Measurements from ENCODE around the gene ZNF417. TPM values are rescaled to one million over a fixed set of nuclear protein-coding genes. Genes with fewer than 3 reads are reported as not detected.
"Not testable (repeated sequence)": the region's sequence is repeated elsewhere in the genome, so short reads cannot be mapped to it uniquely, and the experiment has no call there.

The ZNF417 gene
- total RNA-seq, 6 experiments from 2014 or later, result 4.1 to 12.6 (median 7.8) TPM

DNA sequence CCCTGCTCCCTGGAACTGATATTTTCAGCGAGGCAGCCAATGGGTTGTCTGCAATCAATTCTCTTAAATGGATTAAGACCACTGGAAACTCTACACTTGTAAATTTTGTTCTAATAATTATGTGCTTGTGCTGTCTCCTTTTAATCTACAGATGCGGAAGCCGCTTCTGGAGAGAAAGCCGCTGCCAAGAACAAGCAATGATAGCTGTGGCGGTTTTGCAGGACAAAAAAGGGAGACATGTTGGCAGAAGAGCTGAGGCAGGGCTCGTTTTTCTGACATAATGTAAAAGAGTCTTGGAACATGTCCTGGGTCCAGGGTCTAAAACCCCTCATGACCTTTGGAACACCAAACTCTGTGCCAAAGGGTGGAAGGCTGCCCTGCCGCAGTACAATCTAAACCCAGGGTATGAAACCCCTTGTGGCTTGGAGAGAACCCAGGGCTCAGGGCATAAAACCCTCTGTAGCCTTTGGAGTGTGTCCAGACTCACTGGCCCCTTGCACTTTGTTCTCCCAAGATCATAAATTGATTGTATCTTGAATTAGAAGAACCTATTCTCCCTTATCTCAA, 12.7 kb downstream of the ZNF417 start:
- Histone ChIP-seq H3K36me3 (peaks cover 0 to 8% (median 2%) of the 10 kb centered on the region in 4 donors), H3K27ac (peak overlapping the region in 1 of 3 donors; percentile 55), H3K9me3 (no peaks in the 10 kb centered on the region), H3K4me1 (peaks cover 0 to 31% (median 6%) of the 10 kb centered on the region in 4 donors), H3K27me3 (no peaks in the 10 kb centered on the region), H3K4me3 (peak overlapping the region in 2 of 3 donors; percentile 13 to 17)
- intact Hi-C loops (cut with DNase I), result loop anchor here in 1 of 2 donors (10.0 kb wide), 1 partner anchor 159 kb away; the partner anchor contains the start of gene ZNF776
- ATAC-seq, result peak; percentile 33 to 71 (median 57)
- WGBS (ENCODE audit: insufficient coverage, low coverage, low lambda C conversion rate, missing lambda C conversion rate), result 9% methylated on average over 7 of the region's 7 CpGs
- DNase-seq, result peak in 1 of 3 donors; percentile 80
- no peak for TF ChIP-seq POLR2A (IDR thresholded peaks at IDR 0.05)
- TF ChIP-seq, protein P1, sequence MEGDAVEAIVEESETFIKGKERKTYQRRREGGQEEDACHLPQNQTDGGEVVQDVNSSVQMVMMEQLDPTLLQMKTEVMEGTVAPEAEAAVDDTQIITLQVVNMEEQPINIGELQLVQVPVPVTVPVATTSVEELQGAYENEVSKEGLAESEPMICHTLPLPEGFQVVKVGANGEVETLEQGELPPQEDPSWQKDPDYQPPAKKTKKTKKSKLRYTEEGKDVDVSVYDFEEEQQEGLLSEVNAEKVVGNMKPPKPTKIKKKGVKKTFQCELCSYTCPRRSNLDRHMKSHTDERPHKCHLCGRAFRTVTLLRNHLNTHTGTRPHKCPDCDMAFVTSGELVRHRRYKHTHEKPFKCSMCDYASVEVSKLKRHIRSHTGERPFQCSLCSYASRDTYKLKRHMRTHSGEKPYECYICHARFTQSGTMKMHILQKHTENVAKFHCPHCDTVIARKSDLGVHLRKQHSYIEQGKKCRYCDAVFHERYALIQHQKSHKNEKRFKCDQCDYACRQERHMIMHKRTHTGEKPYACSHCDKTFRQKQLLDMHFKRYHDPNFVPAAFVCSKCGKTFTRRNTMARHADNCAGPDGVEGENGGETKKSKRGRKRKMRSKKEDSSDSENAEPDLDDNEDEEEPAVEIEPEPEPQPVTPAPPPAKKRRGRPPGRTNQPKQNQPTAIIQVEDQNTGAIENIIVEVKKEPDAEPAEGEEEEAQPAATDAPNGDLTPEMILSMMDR (IDR thresholded peaks at IDR 0.05), result no peak

DNA sequence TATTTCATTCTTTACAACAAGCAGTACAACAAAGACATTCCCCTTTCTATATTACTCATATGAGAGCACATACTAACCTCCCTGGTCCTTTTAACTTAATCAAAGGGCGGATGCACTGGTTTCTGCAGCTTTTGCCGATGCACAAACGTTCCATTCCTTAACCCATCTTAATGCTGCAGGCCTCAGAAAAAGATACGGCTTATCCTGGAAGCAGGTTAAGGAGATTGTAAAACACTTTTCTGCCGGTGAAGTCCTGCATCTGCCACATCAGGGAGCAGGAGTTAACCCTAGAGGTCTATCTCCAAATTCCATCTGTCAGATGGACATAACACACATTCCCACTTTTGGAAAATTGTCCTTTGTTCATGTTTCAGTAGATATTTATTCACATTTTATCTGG, 16.1 kb downstream of the ZNF417 start:
- intact Hi-C loops (cut with DNase I), result loop anchor here in 1 of 2 donors (10.0 kb wide), 1 partner anchor 156 kb away; the partner anchor contains the start of gene ZNF776
- no peaks in the 10 kb centered on the region for H3K9me3 ChIP-seq
- WGBS (ENCODE audit: insufficient coverage, low coverage, low lambda C conversion rate, missing lambda C conversion rate), result 81% methylated on average over 5 of the region's 5 CpGs

DNA sequence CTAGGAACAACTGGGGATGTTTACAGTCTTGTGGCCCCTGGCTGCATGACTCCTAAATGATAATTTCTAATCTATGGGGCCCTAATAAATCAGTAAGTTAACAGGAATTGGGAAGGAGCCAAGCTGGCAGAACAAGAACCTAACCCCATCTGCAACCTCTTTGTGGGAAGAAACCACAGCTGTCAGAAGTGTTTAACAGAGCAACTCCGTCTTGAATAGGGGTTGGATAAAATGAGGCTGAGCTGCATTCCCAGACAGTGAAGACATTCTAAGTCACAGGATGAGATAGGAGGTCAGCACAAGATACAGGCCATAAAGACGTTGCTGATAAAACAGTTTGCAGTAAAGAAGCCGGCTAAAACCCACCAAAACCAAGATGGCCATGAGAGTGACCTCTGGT, 25.7 kb downstream of the ZNF417 start:
- H3K9me3 ChIP-seq; H3K27me3 ChIP-seq; ATAC-seq; H3K27ac ChIP-seq; intact Hi-C loops (cut with DNase I); H3K36me3 ChIP-seq; DNase-seq; H3K4me3 ChIP-seq: not testable (repeated sequence)
- H3K4me1 ChIP-seq, result peaks cover 0 to 11% (median 0%) of the 10 kb centered on the region in 4 donors
- 87% methylated on average over 3 of the region's 3 CpGs for WGBS (ENCODE audit: insufficient coverage, low coverage, low lambda C conversion rate, missing lambda C conversion rate)

More for the DNA sequence above, 16.1 kb downstream of the ZNF417 start:
- Histone ChIP-seq H3K27me3 (no peaks in the 10 kb centered on the region), H3K4me1 (peaks cover 0 to 21% (median 6%) of the 10 kb centered on the region in 4 donors), H3K36me3 (no peaks in the 10 kb centered on the region), H3K27ac (no peak overlapping the region), H3K4me3 (no peak overlapping the region)
- TF ChIP-seq, protein P1 (IDR thresholded peaks at IDR 0.05), result no peak
- TF ChIP-seq POLR2A (IDR thresholded peaks at IDR 0.05), result no peak
- no peak for DNase-seq
- ATAC-seq, result no peak

DNA sequence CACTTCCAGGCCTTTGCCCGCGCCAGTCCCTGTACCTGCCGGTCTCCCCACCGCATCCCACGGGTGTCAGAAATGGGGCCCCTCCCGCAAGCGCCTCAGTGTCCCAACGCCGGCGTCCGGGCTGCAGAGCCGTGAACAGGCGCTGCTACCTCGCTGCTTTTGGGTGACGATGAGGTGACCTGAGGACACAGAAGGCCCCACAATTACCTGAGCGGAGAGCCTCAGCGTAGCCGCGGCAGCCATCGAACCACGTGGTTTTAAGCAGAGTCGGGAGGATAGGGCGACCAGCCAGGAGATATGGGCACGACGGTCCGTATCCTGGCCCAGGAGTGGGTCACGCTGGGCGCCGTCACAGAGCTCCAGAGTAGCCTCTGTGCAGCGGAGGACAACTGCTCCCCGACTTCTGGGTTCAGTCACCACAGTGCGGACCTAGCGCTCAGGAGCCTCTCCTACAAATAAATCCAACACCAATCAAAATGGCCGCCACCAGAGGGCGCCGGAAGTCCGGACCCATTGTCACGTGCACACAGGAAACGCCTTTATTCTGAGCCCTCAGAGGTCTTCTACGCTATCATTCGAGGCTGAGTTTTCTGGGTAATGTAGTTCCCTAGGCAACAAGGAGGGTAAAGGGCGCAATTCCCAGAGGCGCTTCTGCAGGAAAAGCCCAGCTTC, 27.7 kb downstream of the ZNF417 start, which contains the start of gene ZNF814:
Gene ZNF814, minus strand, starts transcription at position 478 of the 672 bp plus-strand sequence. Its CDS starts 235 bp downstream, at position 243.
- peak within 1 kb of the TSS in 1 of 3 donors; percentile 49 for H3K27ac ChIP-seq

More for the DNA sequence above, 27.7 kb downstream of the ZNF417 start, which contains the start of gene ZNF814:
- Histone ChIP-seq H3K9me3 (no peaks in the 10 kb centered on the region), H3K36me3 (no peaks in the 10 kb centered on the region), H3K27me3 (no peaks in the 10 kb centered on the region), H3K4me3 (peak within 1 kb of the TSS; percentile 54 to 87 (median 78)), H3K4me1 (peaks cover 0 to 11% (median 0%) of the 10 kb centered on the region in 4 donors)
- WGBS (ENCODE audit: insufficient coverage, low coverage, low lambda C conversion rate, missing lambda C conversion rate), result 1% methylated on average over 25 of the region's 43 CpGs
- TF ChIP-seq, protein P1 (IDR thresholded peaks at IDR 0.05), result peak; percentile 14 to 55 (median 36)
- TF ChIP-seq POLR2A (IDR thresholded peaks at IDR 0.05), result no peak
- ATAC-seq (peak; percentile 95 to 98 (median 96)), DNase-seq (peak; percentile 57 to 85 (median 85))
- intact Hi-C loops (cut with DNase I), result no loop called here

Measured in right lobe of liver (tissue), 6 donors.